Glutamatergic neuron (in vitro differentiated cells): Measurements from ENCODE around the gene EFEMP1. TPM values are rescaled to one million over a fixed set of nuclear protein-coding genes. Genes with fewer than 3 reads are reported as not detected.

Source experiments
- DNase-seq: peaks from one replicate; pipeline ENCODE4 v3.0.0; 2022
- H3K27ac Mint-ChIP-seq: one replicate; pipeline ENCODE4 v1.8.0; 2020; ENCODE audit warnings: mild to moderate bottlenecking, mixed read lengths, inconsistent platforms; ENCODE audit not compliant: unreplicated experiment
- H3K27me3 Mint-ChIP-seq: one replicate; pipeline ENCODE4 v1.8.0; 2020; ENCODE audit warnings: mild to moderate bottlenecking, moderate library complexity, mixed read lengths, inconsistent platforms; ENCODE audit not compliant: unreplicated experiment
- H3K36me3 Mint-ChIP-seq: one replicate; pipeline ENCODE4 v1.8.0; 2020; ENCODE audit warnings: mild to moderate bottlenecking, mixed read lengths, inconsistent platforms; ENCODE audit not compliant: unreplicated experiment
- H3K4me1 Mint-ChIP-seq: one replicate; pipeline ENCODE4 v1.8.0; 2020; ENCODE audit warnings: mild to moderate bottlenecking, low read depth, mixed read lengths, inconsistent platforms; ENCODE audit not compliant: unreplicated experiment
- H3K4me3 Mint-ChIP-seq: one replicate; pipeline ENCODE4 v1.8.0; 2020; ENCODE audit warnings: mild to moderate bottlenecking, mixed read lengths, inconsistent platforms; ENCODE audit not compliant: unreplicated experiment
- H3K9me3 Mint-ChIP-seq: one replicate; pipeline ENCODE4 v1.8.0; 2020; ENCODE audit warnings: mild to moderate bottlenecking, moderate library complexity, mixed read lengths, inconsistent platforms; ENCODE audit not compliant: unreplicated experiment
- CTCF ChIP-seq: fragments of 200-600 bp; sonication (generic); IDR thresholded peaks from one replicate; pipeline ENCODE4 v1.5.0; 2021; ENCODE audit not compliant: partially characterized antibody, unreplicated experiment
- total RNA-seq: library from RNA; stranded (reverse); fragmentation: NEBNext Ultra II Directional; extraction: Animal tissue kit (Norgen Biotek cat#: 25700); gene quantifications from one replicate; pipeline ENCODE4 v1.2.1, GENCODE V29; 2021; ENCODE audit not compliant: unreplicated experiment

EFEMP1 gene
- total RNA-seq, 1 donor from 2014 or later: 1.2 TPM

DNA sequence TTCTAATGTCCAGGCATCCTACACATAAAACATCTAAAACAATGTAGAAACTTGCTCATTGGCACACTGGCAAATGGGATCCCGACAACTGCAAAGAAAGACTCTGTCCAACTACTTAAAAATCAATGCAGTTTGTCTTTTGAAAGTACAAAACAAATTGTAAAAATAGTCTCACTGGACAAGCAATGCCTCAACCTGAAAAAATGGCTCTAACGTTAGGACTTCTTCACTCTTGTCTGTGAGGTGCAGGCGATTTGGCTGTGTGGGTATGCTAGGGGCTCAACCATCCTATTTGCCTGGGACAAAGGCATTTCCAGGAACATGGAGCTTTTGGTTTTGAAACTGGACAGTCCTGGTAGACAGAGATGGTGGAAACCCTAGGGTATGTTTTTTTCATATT lies 10.7 kb downstream of the EFEMP1 start:
- Mint-ChIP-seq H3K27me3 (no peaks in the 10 kb centered on the region), H3K4me3 (no peak overlapping the region), H3K36me3 (no peaks in the 10 kb centered on the region), H3K9me3 (no peaks in the 10 kb centered on the region), H3K4me1 (no peaks in the 10 kb centered on the region), H3K27ac (no peak overlapping the region)
- no peak for DNase-seq
- no peak for TF ChIP-seq CTCF

- no peak overlapping the region for H3K4me3 Mint-ChIP-seq
- no peak for DNase-seq
- no peaks in the 10 kb centered on the region for H3K9me3 Mint-ChIP-seq
- no peak overlapping the region for H3K27ac Mint-ChIP-seq
- H3K27me3 Mint-ChIP-seq: no peaks in the 10 kb centered on the region
- no peaks in the 10 kb centered on the region for H3K36me3 Mint-ChIP-seq
- no peaks in the 10 kb centered on the region for H3K4me1 Mint-ChIP-seq
- no peak for TF ChIP-seq CTCF
These were observed 13.5 kb downstream of the EFEMP1 start for GRCh38 chr2:55910077-55910476.

DNA sequence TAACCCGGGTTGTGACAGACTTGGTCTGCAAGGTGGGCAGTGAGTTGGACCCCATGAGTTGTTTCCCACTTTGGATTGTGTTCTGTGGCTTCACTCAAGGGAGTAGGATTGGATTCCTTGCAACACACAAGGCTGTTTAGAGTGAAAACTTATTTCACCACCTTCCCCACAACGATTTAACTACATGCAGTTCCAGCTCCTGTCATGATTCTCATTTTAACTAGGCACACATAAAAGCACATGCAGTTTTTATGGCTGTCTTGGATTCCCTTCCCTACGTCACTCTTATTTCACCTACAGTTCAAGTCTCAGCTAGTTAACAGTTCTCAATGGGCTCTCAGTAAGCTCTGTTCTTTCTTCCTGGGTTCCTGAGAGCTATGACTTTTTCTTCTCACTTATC lies 15.9 kb downstream of the EFEMP1 start:
- Mint-ChIP-seq H3K9me3 (no peaks in the 10 kb centered on the region), H3K27me3 (no peaks in the 10 kb centered on the region), H3K36me3 (no peaks in the 10 kb centered on the region), H3K4me1 (no peaks in the 10 kb centered on the region), H3K4me3 (no peak overlapping the region), H3K27ac (no peak overlapping the region)
- no peak for DNase-seq
- TF ChIP-seq CTCF: no peak

GRCh38 chr2:55906993-55907392 lies 16.6 kb downstream of the EFEMP1 start:
- Mint-ChIP-seq H3K27me3 (no peaks in the 10 kb centered on the region), H3K4me1 (no peaks in the 10 kb centered on the region)

GRCh38 chr2:55903727-55904126 lies 19.9 kb downstream of the EFEMP1 start:
- TF ChIP-seq CTCF: no peak
- DNase-seq: no peak
- H3K4me1 Mint-ChIP-seq: no peaks in the 10 kb centered on the region
- no peaks in the 10 kb centered on the region for H3K9me3 Mint-ChIP-seq
- H3K27me3 Mint-ChIP-seq: no peaks in the 10 kb centered on the region
- H3K36me3 Mint-ChIP-seq: no peaks in the 10 kb centered on the region
- H3K27ac Mint-ChIP-seq: no peak overlapping the region
- H3K4me3 Mint-ChIP-seq: no peak overlapping the region

More at GRCh38 chr2:55906993-55907392, 16.6 kb downstream of the EFEMP1 start:
- Mint-ChIP-seq H3K36me3 (no peaks in the 10 kb centered on the region), H3K27ac (no peak overlapping the region), H3K4me3 (no peak overlapping the region), H3K9me3 (no peaks in the 10 kb centered on the region)
- no peak for TF ChIP-seq CTCF
- no peak for DNase-seq
